UCSD-AML1 (cell line): ENCODE data around the gene NPAS3.

Source experiments
- DNase-seq: peaks from one replicate; lab custom pipeline; 2025; ENCODE audit not compliant: unreplicated experiment; lab: John Stamatoyannopoulos, UW

Gene NPAS3

DNA sequence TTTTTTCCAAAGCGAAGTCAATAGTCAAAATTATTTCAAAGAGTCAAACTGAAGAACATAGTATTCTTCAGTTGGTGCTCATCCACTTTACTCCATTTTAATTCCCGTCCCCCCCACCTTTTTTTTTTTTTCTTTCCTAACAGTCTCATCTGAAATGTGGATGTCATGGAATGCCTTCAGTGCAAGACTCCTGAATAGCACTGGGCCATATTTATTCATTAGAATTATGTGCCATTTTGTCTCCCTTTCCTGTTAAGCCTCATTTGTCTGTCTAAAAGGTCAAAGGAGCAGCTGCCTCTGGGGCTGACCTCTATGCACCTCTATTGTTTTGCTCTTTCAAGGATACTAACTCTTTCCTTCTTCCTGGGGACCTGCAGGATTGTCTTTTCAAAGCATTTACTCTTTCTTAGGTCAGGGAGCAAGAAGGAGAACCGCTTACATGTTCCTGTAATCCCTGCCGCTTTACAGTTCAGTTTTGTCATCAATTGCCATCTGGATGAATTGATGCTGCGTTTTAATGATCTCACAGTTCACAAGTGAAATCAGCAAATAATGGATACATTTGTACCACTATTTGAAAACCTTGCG is 310.6 kb downstream of the NPAS3 start:
- no peak for DNase-seq

DNA sequence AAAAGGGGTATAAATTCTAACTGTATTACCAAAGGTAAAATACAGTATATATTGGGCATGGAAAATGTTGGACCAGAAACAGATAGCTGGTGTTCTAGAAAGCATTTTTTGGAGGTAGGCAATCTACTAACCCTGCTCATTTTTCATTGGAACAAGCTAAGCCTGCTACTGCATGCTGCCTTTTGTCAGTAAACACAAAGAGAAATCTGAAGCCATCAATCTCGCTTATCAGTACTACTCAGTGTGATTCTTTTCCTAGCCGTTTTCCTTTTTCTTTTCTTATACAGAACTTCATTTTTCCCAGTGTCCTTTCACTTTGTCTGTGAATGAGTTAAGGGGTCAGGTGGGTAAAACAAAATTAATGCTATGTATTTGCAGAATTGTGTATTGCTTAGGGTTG is 312.3 kb downstream of the NPAS3 start:
- no peak for DNase-seq

DNA sequence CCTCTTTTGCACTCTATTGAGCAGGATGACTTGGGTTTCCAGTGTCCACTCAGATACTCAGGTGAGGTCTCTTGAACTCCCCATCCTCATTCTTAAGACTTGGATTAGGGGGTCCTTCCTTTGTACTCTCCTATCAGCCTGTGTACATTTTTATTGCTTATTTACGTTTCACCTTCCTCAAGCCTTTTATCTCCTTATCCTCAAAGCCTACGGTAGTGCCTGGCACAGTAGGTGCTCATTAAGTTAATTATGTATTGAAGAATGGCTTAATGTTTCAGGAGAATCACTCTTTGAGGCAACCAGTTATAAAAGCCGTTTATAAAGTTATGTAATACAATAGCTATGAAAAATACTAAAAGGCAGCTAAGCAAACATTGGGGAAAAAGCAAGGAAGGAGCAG is 315.7 kb downstream of the NPAS3 start:
- DNase-seq: no peak

DNA sequence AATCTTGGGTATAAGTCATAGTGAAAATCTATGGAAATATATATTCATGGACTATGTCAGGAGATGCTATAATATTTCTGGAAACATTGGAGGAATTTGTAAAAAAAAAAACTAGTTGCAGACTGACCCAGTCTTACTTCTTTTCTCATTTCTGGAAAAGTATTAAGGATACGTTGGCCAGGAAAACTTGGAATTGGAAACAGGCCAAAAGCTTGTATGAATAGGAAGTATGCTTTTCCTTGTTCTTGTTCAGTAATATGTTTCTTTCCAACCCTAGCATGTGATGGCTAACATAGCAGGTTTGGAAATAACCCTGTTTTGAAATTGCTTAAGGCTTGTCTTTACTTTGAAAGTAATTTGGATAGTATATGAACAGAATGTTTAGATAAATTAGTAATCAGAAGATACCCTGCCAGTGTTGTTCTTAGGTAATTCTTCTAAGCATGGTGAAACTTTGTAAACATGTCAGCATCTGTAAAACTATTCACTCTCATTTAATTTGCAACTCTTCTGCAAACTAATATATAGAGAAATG is 316.2 kb downstream of the NPAS3 start:
- DNase-seq: no peak

DNA sequence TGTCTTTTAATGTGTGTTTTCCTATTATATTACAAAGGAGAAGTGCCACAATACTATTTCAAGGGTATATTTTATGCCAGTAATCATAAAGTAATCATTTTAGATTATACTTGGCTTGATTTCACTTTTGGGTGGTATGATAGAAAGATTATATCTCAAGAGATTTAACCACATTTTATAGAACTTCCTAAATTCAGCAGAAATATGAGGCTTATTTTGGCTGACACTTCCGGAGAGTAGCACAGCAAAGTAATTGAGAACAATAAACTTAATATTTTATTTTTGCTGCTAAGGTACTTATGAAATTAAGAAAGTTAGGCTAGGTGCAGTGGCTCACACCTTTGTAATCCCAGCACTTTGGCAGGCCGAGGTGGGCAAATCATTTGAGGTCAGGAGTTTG is 319.1 kb downstream of the NPAS3 start:
- DNase-seq: no peak

DNA sequence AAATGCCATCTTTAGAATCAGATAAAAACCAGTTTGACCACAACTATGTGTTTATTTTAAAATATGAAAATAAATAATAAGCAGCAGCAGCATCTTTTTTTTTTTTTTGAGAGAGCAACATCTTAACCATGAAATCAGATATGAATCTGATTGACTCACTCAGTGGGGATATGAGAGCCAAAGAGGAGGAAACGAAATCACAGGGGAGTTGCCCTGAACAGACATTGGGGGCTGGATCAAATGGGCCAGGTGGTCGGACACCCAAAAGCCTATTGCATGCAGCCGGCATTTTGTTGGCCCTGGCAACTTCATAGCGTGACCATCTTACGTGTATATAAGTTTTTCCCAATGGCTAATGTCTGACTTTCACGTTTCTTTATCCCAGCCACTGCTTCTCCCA is 321.1 kb downstream of the NPAS3 start:
- DNase-seq: no peak

DNA sequence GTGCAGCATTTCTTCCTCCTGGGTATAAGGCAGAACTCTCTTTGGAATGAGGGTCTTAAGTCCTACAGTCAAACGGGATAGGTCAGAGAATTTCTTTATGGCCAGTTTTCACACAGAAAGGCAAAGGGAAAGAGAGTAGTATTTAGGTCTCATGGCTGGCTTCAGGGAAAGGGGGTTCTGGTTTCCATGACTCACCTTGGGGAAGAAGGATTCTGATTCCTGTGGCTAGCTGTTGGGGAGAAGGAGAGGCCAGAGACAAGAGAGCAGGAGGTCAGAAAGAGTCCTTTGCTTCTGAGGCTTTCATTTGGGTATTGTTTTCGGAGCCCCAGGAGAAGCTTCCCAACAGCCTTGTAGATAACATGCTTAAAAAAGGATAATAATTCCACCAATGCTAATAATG is 332.5 kb downstream of the NPAS3 start:
- DNase-seq: no peak

DNA sequence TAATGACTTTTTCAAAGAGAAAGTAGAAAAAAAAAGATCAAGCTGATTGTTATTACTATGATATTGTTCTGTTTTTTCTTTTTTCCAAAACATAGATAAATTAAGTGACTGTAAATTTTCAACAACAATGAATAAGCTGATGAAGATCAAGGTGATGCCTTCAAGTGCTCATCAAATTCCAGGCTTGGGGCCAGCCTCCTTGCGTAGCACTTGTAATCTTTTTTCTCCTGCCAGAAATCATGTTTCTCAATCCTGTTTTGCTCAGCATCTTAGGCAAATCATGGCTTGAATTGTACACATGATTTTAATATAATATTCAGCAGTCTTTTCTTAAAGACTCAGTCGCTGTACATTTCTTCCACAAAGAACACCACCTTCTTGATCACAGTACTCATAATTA is 333.2 kb downstream of the NPAS3 start:
- DNase-seq: no peak

DNA sequence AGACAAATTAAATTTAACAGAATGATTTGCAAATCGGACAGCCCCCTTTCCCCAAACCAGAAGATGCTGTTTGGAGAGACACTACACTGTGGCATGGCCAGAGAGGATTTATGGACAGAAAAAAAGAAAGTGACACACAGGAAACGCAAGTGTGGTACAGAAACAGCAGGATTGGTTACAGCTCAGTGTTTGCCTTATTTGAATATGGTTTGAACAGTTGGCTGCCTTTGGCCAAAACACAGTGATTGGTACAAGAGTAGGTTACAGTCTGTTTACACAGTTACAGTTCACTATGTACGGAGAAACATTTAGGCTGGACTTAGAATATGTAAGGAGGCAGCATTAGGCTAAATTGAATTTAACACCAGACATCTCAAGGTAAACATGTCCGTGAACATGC is 335.3 kb downstream of the NPAS3 start:
- DNase-seq: no peak

DNA sequence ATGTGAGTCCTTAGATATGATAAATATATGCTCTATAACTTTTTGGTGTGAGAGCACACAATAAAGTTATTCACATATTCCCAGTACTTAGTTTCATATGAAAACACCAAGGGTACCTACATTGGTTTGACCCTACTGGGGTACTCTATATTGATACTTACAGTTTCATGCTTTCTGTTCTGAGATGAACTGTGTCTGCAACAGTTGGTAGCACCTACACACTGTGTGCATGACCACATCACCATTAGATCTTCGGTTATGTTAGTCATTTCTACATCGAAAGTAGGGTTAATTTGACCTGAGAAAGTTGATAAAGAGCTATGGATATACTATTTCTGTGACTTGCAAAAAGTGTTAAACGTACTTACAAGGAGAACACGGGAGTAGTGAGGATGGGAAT is 337.2 kb downstream of the NPAS3 start:
- no peak for DNase-seq

DNA sequence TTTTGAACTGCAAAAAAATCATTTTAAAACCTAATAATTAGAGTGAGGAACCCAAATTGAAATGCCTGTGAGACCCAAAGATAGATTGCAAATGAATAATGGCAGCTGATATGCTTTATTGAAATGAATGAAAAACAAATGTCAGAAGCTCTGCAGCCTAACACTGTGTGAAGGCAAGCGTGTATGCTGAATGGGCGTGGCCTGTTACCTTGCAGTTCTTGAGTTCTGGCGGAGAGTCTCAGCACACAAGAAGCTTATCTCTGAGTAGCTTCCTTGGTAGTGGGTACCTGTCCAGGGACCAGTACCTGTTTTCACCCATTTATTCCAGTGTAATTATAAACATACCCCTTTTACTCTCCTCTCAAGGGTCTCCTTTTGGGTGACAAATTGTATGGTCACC is 341.2 kb downstream of the NPAS3 start:
- no peak for DNase-seq

DNA sequence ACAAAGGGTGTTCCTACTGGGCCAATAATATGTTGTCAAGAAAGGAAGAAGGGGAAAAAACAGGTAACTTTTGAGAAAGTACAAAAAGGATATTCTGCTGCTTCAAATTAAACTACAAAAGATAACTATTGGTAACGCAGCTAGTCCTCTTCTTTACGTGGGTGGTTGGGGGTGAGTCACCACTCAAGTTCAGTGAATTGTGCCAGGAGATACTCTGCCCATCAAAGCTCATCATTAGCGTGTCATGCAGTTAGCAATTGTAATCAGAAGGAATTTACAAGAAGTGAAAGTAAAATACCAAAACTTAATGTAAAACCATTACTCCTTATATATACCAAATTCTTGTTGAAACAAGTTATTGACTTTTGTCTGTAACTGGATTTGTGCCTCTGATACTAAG is 342.0 kb downstream of the NPAS3 start:
- no peak for DNase-seq

DNA sequence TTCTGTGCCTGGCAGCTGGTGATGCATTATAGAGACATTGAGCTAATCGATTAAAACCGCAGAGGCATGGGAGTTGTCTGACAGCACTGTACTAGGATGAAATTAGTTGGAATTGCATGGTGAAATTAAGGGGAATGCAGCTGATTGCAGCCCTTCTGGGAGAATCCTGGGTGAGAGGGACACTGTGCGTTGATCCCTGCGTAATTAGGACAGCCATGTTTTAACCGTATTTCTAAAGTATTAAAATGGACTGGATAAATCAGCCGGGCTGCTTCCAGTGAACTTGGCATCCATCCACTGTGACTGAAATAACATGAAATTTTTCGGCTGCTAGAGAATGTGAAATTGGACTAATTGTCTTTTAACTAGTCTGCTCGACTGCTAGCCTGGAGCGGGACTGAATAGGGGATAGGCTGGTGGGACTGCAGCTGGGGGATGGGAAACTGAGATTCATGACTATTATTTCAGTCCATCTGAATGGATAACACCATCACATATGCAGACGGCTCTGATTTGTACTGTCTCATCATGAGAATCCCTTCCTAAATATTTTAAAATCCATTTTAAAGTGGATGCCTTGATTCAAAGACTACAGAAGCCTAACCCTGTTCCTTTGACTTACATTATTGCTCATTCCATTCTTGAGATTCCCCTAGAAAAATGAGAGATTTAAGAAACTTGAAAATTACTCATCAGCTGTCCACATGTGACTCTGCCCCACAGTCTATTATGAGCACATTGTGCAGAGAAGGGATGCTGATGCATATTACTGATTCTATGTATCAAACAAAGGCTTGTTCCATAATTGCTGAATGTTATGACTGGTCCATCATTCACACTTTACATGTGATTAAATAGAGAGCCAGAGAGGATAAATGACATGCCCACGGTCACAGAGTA is 343.9 kb downstream of the NPAS3 start:
- DNase-seq: no peak

DNA sequence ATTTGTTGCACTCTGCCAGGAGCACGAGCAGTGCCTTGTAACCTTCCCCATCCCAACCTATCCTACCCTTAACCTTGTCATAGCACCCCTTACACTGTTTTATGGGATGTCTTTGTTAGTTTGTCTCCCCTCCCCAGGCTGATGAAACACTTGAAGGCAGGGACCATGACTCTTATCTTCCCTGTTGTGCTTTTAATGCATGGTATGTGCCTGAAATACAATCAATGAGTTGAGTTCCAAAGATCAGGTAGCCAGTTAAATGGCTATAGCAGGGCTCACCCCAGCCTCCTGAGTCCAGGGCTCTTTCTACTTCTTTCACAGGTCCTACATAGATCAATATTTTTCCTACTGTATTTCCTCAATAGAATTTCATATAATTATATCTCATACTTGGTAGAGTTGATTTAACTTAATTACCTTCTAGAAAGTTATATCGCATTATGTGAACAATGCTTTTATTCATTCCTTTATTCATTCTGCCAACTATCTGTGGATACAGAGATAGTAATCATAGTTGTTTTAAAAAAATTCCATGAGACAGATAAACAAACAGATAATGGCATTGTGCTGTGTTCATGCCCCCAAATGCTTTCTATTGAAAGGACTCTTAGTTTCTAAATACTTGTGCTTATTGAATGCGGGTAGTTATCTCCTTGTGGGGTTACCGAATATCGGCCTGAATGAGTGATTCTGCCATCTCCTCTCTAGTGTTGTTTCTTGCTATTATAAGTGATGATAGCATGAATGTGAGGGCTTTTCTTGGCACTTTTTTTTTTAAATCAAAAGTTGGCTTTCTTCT is 347.4 kb downstream of the NPAS3 start:
- DNase-seq: no peak

DNA sequence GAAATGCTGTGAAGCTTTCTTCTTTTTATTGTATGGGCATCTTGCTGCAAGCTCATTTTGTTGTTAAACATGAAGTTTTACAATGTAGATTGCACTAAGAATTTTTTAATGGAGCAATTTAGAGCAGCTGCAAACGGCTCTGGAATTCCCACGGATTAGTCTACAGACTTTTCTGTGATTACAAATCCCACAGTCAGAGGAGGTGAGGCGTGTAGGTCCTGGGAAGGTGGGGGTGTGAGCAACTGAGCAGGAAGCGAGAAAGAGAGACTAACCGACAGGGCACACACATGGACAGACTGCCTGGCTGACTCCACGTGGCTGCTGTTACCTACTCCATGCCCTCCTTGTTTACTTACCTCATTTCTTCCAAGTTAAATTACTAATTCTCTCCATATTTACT is 348.5 kb downstream of the NPAS3 start:
- no peak for DNase-seq

DNA sequence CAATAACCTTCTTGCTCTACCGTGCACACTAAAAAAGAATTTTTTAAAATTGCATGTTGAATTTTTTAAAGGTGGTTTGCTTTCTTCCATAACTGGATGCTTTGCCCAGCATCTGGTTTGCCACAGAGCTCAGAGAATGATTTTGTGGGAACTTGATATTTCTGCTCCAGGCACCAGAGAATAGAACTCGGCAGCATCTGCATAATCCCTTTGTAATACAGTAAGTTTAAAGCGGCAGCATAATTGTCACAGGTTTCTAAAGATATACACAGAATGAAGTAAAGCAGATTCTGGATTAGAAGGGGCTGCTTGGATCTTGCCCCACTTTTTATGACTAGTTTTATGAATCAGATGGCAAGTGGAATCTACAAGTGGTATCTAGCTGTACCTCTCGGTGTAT is 352.0 kb downstream of the NPAS3 start:
- DNase-seq: no peak

DNA sequence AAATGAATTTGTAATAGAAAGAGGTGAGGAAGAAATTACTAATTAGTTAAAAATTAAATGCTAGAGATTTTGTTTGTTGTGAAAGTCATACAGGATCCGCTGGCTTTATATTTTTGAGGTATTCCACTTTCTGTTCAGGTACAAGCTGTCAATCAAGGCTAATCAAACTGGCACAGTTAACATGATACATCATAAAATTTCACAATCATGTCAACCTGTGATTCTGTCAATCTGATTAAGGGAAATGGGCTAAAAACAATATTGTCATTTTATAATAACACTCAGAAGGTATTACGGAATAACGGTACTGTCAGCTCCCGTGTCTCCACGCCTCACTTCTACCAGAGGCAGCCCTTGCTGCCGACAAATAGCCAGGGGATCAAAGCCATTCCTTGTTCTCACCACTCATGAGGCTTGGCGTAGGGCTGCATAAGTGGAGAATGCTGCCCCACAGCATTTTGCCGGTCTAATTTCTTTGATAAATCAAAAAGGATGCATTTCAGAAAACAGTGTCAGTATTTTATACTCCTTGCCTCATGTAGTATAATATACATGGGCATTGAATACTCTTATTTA is 352.9 kb downstream of the NPAS3 start:
- DNase-seq: no peak

DNA sequence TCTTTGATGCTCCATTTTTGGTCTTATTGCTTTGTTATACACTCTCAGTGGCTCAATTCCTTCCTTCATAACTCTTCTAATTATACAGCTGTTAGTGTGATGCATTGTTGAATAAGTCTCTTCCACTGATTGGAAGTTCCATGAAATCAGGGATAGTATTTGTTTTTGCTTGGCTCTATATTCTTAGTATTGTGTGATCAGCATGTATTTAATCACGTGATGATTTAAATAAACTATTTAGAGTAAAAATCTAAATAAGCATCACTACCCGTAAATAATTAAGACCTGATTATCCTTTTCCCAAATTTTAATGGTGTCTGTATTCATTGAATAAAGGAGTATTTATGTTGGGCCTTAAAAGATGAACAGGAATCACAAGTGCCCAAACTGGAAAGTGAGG is 355.7 kb downstream of the NPAS3 start:
- DNase-seq: no peak

DNA sequence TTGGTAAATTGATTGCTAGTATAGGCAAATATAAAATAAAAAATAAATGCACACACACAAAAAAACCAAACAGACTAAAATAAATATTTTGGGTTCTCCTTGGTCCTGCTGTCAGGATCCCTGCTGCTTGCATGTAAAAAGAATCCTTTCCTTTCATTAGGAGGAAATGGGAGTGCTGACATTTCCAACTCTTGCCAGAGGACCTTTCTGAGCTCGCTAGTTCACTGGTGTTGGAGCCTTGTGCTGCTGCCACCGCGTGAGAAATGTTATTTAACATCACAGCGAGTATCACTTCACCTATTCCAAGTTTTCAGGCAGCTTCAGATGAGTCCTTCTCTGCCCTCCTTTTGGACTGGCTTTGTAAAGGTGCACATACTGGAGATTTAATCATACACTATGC is 358.9 kb downstream of the NPAS3 start:
- DNase-seq: no peak

DNA sequence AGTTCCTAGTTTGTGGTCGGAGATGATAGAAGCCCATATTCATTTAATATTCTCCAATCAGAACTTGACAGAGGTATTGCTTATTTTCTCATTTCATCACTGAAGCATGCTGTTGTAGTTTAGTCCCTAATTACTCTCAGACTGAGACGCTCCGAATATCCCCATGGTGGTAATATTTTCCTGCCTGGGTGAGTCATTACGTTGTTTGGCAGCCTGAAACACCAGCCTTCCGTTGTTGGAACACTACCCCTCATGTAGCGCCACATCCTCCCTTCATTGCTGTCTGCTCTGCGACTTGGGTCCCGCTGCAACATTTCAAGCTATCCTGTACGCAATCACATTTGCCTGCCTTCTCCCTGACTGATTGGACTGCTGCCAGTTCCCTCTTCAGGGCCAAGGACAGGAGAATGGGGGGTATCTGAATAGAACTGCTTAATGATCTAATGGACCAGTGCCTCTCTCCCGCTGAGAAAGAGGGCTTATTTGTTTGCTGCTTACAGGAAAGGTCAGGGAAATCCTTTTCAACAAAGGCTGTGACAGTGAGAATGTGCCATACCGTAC is 369.1 kb downstream of the NPAS3 start:
- no peak for DNase-seq

DNA sequence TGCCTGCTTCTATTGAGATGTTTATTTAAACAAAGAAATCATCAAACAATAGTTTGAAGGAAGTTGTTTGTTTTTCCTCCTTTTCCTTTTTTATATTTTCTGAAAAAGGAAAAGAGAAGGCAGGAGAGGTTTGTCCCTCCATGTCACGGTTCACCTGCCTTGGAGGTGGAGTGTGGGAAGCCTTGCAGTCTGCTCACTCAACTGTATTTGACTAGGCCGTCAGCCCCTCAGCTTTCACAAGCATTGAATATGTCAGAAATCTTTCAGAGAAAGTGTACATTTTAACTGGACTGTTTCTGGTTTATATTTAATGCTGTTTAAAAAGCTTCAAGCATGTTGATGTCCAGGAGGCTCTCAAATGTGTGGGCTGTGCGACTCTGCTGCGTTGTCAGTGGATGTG is 370.4 kb downstream of the NPAS3 start:
- no peak for DNase-seq
